Measurements from ENCODE around the gene SMIM33.

DNA sequence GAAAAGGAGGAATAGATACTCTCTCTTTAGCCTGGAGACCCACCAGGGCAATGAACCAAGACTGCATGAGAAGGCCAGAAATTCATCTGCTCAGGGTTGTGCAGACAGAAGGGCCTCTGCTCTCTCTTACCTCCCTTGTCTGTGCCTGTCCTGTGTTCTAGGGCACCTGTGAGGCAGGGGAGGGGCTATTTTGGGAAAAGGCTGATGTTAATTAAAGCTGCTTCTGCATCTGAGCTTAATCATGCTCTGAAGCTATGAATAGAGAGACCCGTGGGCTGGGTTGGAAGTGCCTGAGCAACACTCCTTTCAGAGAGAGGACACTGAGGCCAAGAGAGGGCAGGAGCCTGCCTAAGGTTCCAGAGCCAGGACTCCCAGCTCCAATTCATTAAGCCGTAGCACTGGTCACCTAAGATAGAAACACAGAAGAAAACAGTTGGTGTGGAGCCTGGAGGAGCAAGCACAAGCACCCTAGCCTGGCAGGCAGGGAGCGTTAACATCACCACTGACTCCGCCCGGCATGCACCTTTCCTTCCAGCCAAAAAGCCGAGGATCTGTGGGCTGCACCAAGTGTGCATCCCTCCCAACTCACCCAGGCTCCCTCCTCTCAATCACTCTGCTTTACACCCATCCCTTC, 43.2 kb downstream of the SMIM33 start:
- TF ChIP-seq, protein P1, sequence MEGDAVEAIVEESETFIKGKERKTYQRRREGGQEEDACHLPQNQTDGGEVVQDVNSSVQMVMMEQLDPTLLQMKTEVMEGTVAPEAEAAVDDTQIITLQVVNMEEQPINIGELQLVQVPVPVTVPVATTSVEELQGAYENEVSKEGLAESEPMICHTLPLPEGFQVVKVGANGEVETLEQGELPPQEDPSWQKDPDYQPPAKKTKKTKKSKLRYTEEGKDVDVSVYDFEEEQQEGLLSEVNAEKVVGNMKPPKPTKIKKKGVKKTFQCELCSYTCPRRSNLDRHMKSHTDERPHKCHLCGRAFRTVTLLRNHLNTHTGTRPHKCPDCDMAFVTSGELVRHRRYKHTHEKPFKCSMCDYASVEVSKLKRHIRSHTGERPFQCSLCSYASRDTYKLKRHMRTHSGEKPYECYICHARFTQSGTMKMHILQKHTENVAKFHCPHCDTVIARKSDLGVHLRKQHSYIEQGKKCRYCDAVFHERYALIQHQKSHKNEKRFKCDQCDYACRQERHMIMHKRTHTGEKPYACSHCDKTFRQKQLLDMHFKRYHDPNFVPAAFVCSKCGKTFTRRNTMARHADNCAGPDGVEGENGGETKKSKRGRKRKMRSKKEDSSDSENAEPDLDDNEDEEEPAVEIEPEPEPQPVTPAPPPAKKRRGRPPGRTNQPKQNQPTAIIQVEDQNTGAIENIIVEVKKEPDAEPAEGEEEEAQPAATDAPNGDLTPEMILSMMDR (IDR thresholded peaks at IDR 0.05), result peak in 1 of 12 donors; percentile 17
- no peak for TF ChIP-seq POLR2A (IDR thresholded peaks at IDR 0.05)
